Stimulated activated CD8-positive, alpha-beta memory T cell treated with anti-CD3 and anti-CD28 coated beads, Interleukin-4, amount 100 ng/mL, for 1 hour (primary cell): ENCODE measurements around the gene BCAS4.
"Not testable (repeated sequence)": the region's sequence is repeated elsewhere in the genome, so short reads cannot be mapped to it uniquely, and the experiment has no call there.

ENCODE experiments used
- DNase-seq, 2 donors: peaks; one replicate each; pipeline ENCODE4 v3.0.0-alpha.2; 2020; ENCODE audit warnings: low read depth in 2 of 2, low spot score in 1 of 2

The BCAS4 gene

DNA sequence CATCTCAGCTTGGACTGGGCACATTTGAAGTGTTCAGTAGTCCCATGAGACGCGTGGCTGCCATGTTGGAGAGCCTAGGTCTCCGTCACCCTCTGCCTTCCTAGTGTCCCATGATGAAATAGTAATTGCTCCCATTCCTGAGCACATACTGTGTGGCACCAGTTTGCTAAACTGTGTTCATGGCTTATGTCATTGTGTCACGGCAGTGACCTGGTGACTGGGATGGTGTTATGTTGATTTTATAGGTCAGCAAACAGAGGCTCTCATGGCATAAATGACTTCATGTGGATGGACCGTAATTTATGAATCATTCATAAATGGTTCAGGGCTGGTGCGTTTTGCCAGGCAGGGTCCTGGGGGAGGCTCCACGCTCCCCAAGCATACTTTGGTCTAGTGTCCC, 3.8 kb downstream of the BCAS4 start:
- no peak for DNase-seq

- no peak for DNase-seq
Observed at GRCh38 chr20:50799176-50799889, 4.5 kb downstream of the BCAS4 start.

GRCh38 chr20:50799890-50800550, 5.2 kb downstream of the BCAS4 start:
- no peak for DNase-seq

DNA sequence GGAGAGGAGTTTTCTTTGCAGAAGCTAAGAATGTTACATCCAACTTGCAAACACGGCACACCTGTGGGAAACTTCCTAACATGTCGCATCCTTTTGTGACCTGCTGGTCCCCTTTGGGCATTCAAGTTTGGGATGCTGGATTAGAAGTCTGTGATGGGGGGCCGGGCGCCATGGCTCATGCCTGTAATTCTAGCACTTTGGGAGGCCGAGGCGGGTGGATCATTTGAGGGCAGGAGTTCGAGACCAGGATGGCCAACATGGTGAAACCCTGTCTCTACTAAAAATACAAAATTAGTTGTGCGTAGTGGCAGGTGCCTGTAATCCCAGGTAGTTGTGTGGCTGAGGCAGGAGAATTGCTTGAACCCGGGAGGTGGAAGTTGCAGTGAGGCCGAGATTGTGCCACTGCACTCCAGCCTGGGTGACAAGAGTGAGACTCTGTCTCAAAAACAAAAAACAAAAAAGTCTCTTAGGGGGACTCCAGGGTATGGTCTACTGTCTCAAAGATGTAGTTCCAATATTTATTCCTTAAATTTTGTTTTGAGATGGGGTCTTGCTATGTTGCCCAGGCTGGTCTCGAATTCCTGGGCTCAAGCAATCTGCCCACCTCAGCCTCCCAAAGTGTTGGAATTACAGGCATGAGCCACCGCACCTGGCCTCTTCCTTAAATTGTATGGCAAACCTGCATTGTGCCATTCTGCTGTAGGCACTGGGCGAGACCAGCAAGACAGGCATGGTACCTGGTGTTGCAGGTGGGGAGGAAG, 6.3 kb downstream of the BCAS4 start:
- DNase-seq, result not testable (repeated sequence)

DNA sequence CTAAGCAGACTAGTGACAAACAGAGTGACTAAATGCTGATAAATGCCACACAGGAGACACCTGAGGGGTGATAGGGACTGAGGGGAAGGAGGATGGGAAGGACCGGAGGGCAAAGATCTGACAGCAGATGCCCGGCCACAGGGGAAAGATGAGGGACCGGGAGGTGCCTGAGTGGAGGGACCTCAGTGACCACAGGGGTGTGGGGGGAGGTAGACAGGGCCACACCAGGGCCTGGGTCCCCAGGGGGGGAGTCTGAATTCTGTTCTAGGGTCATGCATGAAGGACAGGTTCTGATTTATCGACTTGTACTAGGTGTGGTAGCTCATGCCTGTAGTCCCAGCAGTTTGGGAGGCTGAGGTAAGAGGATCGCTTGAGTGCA, 6.9 kb downstream of the BCAS4 start:
- no peak for DNase-seq

DNA sequence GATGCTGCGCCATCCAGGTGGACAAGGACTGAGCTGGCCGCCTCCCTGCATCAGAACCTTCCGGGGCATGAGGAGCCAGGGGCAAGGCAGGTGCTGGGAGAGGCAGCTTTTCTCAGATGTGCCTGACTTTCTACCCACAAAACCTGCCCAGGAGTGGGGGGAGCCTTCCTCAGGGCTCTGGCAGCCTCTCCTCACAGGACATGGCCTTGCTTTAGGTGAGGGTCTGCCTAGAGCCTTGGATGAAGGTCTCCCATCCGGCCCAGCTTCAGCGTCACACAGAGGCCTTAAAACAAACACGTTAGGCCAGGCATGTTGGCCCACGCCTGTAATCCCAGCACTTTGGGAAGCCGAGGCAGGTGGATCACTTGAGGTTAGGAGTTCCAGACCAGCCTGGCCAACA, 7.4 kb downstream of the BCAS4 start:
- DNase-seq, result no peak

DNA sequence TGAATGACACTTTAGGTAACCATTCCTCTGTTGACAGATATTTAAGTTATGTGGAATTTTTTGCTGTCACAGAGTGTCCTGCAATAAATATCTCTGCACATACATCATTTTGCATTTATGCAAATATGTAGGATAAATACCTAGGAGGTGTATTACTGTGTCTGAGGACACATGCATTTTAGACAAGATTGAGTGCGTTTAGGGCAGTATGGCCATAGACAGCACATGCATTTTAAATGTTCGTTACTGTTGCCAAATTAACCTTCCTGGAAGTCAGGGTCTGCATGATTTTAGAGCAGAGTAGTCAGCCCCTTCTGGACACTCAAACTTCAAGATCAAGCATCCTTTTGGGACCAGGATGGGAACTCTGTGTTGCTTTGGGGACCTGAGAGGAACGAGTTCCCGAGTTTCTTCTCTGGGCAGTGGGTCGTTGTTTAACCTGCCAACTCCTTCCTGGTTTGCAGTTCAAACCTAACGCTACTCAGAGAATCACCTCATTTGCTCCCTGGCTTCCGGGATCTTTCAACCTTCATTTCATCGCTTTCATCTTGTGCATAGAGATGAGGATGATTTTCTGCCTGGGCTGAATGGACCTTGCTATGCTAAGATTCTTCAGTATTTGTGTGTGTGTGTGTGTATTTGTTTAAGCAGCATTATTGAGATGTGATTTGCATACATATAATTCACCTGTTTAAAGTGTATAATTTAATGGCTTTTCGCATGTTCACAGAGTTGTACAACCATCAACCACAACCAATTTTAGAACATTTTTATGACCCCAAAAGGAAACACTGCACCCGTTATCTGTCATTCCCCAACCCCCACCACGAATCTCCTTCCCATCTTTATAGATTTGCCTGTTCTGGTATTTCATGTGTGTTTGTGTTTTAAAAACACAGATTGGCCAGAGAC, 9.8 kb downstream of the BCAS4 start:
- no peak for DNase-seq

GRCh38 chr20:50805349-50805684, 10.5 kb downstream of the BCAS4 start:
- no peak for DNase-seq

DNA sequence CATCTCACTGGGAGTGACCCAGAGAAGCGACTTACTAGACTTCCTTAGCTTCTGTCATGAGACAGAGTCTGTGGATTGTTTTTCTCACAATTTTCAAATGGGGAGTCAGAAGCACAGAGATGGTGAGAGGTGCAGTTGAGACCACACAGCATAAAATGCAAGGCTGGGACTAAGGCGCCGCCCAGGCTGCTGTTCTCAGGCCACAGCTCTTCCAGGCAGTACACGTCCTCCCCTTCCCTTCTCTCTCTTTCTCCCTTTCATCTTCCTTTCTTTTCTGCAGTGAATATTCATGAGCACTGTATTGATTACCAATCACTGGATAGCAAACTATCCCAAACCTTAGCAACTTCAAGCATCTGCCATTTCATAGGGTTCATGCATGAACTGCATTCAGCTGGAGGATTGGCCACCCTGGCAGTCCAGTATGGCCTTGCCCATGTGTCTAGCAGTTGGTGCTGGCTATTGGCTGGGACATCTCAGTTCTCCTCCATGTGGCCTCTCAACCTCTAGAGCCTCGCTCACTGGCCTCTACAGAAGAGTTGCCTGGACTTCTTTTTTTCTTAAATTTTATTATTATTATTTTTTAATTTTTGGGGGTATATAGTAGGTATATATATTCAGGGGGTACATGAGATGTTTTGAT, 11.4 kb downstream of the BCAS4 start:
- no peak for DNase-seq

DNA sequence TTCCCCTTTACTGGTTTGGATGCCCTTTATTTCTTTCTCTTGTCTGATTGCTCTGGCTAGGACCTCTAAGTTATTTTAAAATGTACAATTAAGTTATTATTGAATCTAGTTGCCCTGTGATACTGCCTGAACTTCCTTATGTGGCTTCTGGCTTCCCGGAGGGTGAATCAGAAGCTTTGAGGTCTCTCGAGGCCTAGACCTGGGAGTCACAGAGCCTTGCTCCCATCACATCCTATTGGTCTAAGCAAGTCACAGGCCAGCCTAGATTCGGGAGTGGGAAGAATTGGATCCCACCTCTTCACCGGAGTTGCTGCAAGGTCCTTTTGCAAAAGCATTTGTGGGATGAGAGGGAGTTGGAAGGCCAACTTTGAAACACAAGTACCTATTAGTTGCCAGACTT, 15.2 kb downstream of the BCAS4 start:
- no peak for DNase-seq

DNA sequence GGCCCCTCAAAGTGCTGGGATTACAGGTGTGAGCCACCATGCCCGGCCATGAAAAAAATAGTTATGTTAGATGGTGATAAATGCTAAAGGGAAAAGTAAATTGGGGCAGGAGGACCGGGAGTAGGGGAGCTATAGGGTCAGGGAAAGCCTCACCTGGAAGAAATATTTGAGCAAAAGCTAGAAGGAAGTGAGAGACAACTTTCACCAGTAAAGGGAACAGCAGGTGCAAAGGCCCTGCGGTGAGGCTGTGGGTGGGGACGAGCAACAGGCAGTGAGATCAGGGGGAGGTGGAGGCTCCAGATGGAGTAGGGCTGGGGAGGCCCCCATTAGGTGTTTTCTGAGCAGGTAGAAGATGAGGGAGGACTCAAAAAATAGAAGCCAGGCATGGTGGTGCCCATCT, 16.0 kb downstream of the BCAS4 start:
- DNase-seq, result no peak

- no peak for DNase-seq
Observed at GRCh38 chr20:50813101-50813643, 18.3 kb downstream of the BCAS4 start.

DNA sequence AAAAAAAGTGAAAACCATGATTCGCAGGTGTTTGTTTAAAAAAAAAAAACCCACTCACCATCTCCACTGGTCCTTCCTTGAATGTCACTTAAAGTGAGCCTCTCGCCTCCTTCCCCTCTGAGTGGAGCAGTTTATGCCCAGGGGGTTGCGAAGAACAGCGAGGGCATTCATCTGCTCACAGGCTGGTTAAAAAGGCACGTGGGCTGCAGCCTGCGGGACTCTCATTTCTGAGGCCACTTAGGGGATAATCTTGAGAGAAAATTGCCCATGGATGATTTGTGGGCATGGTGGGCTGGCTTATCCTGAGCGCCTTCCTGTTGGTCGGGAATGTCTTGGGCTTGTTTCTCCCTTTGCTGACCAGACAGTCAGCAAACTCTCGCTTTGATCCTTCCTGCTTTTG, 18.9 kb downstream of the BCAS4 start:
- DNase-seq, result no peak

DNA sequence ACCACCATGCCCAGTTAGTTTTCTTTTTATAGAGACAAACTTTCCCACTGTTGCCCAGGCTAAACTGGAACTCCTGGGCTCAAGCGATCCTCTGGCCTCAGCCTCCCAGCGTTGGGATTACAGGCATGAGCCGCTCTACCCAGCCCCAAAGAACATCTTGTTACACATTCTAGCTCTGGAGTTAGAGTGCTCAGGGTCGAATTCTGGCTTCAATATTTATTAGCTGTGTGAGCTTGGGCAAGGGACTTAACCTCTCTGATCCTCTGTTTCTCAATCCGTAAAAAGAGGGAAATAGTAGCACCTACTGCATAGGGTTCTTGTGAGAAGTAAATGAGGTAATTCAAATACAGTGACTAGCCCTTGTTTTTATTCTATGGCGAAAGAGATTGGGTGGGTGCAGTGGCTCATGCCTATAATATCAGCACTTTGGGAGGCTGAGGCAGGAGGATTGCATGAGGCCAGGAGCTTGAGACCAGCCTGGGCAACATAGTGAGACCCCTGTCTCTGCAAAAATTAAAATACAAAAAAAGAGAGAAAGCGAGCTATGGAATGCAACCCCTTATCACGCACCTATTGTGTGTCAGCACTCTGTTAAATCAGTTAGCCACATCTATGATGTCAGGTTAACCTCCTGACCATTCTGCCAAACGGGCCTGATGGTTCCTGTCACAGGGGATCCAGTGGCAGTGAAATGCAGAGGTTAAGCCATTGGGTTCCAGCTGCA, 19.7 kb downstream of the BCAS4 start:
- DNase-seq, result no peak

DNA sequence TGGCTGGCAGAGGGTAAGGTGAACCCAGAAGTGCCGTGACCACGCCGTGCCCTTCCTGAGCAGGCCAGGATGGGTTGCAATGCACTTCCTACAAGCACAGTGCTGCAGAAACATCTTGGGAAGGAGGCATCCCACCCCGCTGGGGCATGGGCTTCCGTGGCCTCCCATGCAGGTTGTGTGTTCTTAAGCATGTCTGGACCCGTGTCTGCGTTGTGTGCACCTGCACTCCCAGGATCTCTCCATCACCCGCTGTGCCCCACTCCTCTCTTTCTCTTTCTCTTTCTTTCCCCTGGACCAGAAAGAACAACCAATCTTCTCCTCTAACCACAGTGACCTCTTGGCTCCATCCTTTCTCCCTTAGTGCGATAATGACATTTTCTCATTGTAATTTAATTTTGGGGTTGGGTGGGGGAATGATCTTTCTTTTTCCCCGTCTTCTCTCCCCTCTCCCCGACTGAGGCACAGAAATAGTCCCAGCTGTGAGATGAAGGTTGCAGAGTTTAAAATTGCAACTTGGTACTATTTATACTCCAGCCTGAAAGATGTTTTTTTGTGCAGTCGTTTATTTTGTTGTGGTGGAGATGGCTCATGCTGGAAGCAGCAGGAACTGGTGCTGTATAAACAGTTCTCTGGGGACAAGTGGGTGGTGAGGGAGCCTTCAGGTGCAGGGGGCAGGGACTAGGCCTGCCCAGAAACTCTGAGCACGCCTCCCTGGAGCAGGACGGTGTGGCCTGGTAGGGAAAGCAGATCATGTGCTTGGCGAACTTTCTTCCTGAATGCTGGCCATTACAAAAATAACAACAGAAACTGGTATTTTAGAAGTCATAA, 20.5 kb downstream of the BCAS4 start:
- no peak for DNase-seq

- no peak for DNase-seq
Observed at GRCh38 chr20:50817776-50818172, 22.9 kb downstream of the BCAS4 start.

GRCh38 chr20:50819349-50819748, 24.5 kb downstream of the BCAS4 start:
- DNase-seq, result no peak

- no peak for DNase-seq
Observed at GRCh38 chr20:50820515-50821256, 25.8 kb downstream of the BCAS4 start.
